Prostate gland (tissue), 2 donors: Measurements from ENCODE around the gene GOLGA8A. TPM values are rescaled to one million over a fixed set of nuclear protein-coding genes. Genes with fewer than 3 reads are reported as not detected.

Experiments
- DNase-seq: peaks from one replicate; pipeline ENCODE4 v3.0.0-alpha.2; 2019; ENCODE audit warnings: low spot score
- H3K27ac ChIP-seq, 2 donors: fragments of 200-600 bp; sonication (generic); 2 replicates each; pipeline ENCODE4 v1.5.1; 2017 to 2019
- H3K27me3 ChIP-seq: fragments of 200-600 bp; sonication (generic); replicated peaks from 2 replicates; pipeline ENCODE4 v1.5.1; 2019; ENCODE audit not compliant: insufficient read depth
- H3K36me3 ChIP-seq, 2 donors: fragments of 200-600 bp; sonication (generic); 1 replicate in 1 of 2; 2 replicates in 1 of 2; pipeline versions ENCODE4 v1.5.1 to v1.8.1; 2017 to 2019
- H3K4me1 ChIP-seq: fragments of 200-600 bp; sonication (generic); replicated peaks from 2 replicates; pipeline ENCODE4 v1.5.1; 2019
- H3K4me3 ChIP-seq, 2 donors: fragments of 200-600 bp; sonication (generic); 2 replicates each; pipeline ENCODE4 v1.5.1; 2017 to 2019
- H3K9me3 ChIP-seq: fragments of 200-600 bp; sonication (generic); 2 replicates; pipeline ENCODE4 v1.5.1; 2017
- POLR2A ChIP-seq: fragments of 450-650 bp; IDR thresholded peaks from one replicate; pipeline ENCODE4 v1.6.1; 2016; ENCODE audit warnings: antibody characterized with exemption, mild to moderate bottlenecking
- POLR2AphosphoS5 ChIP-seq: sonication (generic); formaldehyde crosslinking; IDR thresholded peaks from one replicate; pipeline ENCODE4 v1.6.1; 2017; ENCODE audit warnings: antibody characterized with exemption
- WGBS: methylation state at CpG from one replicate; pipeline ENCODE4 v1.1.5; 2018; 5-methylcytosine and 5-hydroxymethylcytosine counted together
- intact Hi-C: fragments of 100-400 bp; cut with DNase I; formaldehyde crosslinking; loops from one replicate; pipeline ENCODE4 v1.14.2; 2022
- total RNA-seq, 2 donors: library from RNA; depleted of rRNA; stranded (reverse); fragments of >200 nt; gene quantifications; one replicate each; pipeline ENCODE4 v1.1.0, GENCODE V29; 2016
- TF ChIP-seq, protein P1 (sequence below), 4 experiments: fragments of 200-600 bp in 2 of 4; fragments of 450-650 bp in 2 of 4; sonication (generic) in 2 of 4; IDR thresholded peaks; 1 replicate in 3 of 4; 2 replicates in 1 of 4; pipeline ENCODE4 v1.5.1; 2016 to 2019; ENCODE audit warnings: antibody characterized with exemption in 4 of 4, mild to moderate bottlenecking in 2 of 4, moderate library complexity in 2 of 4

GOLGA8A gene, protein sequence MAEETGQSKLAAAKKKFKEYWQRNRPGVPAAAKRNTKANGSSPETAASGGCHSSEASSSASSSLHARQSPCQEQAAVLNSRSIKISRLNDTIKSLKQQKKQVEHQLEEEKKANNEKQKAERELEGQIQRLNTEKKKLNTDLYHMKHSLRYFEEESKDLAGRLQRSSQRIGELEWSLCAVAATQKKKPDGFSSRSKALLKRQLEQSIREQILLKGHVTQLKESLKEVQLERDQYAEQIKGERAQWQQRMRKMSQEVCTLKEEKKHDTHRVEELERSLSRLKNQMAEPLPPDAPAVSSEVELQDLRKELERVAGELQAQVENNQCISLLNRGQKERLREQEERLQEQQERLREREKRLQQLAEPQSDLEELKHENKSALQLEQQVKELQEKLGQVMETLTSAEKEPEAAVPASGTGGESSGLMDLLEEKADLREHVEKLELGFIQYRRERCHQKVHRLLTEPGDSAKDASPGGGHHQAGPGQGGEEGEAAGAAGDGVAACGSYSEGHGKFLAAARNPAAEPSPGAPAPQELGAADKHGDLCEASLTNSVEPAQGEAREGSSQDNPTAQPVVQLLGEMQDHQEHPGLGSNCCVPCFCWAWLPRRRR
- 10 to 100 TPM; 24.5 to 63.7 TPM for total RNA-seq

GRCh38 chr15:34437687-34438086, at the start of gene GOLGA8A:
TSS of gene GOLGA8A (minus strand) at chr15:34437808. CDS start at chr15:34389691, 48,117 bp downstream.
- DNase-seq, result peak; percentile 55
- H3K27me3 ChIP-seq, result no peaks in the 10 kb centered on the region
- peak within 1 kb of the TSS; percentile 51 to 60 for H3K4me3 ChIP-seq
- H3K9me3 ChIP-seq, result no peaks in the 10 kb centered on the region
- 2% methylated on average over 27 of the region's 33 CpGs for WGBS
- TF ChIP-seq POLR2AphosphoS5, result peak; percentile 59
- TF ChIP-seq, protein P1, sequence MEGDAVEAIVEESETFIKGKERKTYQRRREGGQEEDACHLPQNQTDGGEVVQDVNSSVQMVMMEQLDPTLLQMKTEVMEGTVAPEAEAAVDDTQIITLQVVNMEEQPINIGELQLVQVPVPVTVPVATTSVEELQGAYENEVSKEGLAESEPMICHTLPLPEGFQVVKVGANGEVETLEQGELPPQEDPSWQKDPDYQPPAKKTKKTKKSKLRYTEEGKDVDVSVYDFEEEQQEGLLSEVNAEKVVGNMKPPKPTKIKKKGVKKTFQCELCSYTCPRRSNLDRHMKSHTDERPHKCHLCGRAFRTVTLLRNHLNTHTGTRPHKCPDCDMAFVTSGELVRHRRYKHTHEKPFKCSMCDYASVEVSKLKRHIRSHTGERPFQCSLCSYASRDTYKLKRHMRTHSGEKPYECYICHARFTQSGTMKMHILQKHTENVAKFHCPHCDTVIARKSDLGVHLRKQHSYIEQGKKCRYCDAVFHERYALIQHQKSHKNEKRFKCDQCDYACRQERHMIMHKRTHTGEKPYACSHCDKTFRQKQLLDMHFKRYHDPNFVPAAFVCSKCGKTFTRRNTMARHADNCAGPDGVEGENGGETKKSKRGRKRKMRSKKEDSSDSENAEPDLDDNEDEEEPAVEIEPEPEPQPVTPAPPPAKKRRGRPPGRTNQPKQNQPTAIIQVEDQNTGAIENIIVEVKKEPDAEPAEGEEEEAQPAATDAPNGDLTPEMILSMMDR (IDR thresholded peaks at IDR 0.05), result no peak
- H3K4me1 ChIP-seq, result no peaks in the 10 kb centered on the region
- intact Hi-C loops, result loop anchor here (5.0 kb wide), 1 partner anchor 100 kb away; the partner anchor contains the start of gene SLC12A6
- H3K36me3 ChIP-seq, result no peaks in the 10 kb centered on the region
- H3K27ac ChIP-seq, result peak within 1 kb of the TSS in 1 of 2 donors; percentile 42

DNA sequence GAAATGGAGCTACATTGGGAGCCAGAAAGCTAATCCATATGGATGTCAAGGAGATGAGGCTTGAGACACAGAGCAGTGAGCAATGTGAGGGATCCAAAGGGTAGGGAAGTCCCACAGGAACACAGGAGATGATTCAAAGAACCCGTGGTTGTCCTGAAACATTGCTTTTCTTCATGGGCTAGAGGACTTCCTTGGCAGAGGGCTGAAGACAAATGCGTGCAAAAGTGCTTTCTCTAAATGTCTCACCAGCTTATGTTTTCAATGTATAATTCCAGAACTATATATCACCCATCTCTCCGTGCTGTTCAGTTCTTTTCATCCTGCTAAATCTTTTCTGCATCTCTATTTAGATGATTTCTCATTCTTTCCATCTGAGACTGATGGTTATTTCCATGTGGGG, 46.0 kb upstream of the GOLGA8A start:
- TF ChIP-seq POLR2AphosphoS5 (no peak), POLR2A (no peak)
- TF ChIP-seq, protein P1 (IDR thresholded peaks at IDR 0.05), result no peak
- 86% methylated on average over 3 of the region's 3 CpGs for WGBS
- no peak for DNase-seq
- Histone ChIP-seq H3K27me3 (no peaks in the 10 kb centered on the region), H3K4me3 (no peak overlapping the region), H3K4me1 (no peaks in the 10 kb centered on the region), H3K27ac (no peak overlapping the region), H3K36me3 (no peaks in the 10 kb centered on the region), H3K9me3 (no peaks in the 10 kb centered on the region)
- intact Hi-C loops, result no loop called here

DNA sequence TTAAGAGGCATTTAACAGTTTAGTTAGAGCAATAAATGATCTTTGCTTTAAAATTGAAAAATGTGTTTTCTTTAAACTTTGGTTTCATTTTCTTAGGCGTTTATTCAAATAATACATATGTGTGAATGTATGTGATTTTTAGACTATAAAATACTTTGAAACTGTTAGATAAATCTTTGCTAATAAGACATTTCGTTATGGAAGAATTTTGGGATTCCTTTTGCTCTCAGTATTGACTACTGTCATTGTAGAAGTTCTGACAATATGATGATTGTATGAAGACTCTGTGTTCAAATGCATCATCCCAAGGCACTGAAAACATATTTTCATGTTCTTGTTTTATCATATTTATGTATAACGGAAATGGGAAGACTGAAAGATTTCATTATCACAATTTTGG, 43.8 kb upstream of the GOLGA8A start:
- Histone ChIP-seq H3K4me3 (no peak overlapping the region), H3K27ac (no peak overlapping the region), H3K27me3 (no peaks in the 10 kb centered on the region), H3K9me3 (no peaks in the 10 kb centered on the region), H3K36me3 (no peaks in the 10 kb centered on the region), H3K4me1 (no peaks in the 10 kb centered on the region)
- DNase-seq, result no peak
- intact Hi-C loops, result no loop called here
- 83% methylated on average over 3 of the region's 3 CpGs for WGBS
- TF ChIP-seq POLR2A (no peak), POLR2AphosphoS5 (no peak)
- TF ChIP-seq, protein P1 (IDR thresholded peaks at IDR 0.05), result no peak

GRCh38 chr15:34473840-34474239, 36.2 kb upstream of the GOLGA8A start:
- no peaks in the 10 kb centered on the region for H3K9me3 ChIP-seq
- TF ChIP-seq, protein P1 (IDR thresholded peaks at IDR 0.05), result no peak
- TF ChIP-seq POLR2AphosphoS5 (no peak), POLR2A (no peak)
- DNase-seq, result no peak
- no peaks in the 10 kb centered on the region for H3K36me3 ChIP-seq
- no peaks in the 10 kb centered on the region for H3K27me3 ChIP-seq
- no peaks in the 10 kb centered on the region for H3K4me1 ChIP-seq
- H3K4me3 ChIP-seq, result no peak overlapping the region
- intact Hi-C loops, result no loop called here
- WGBS, result 56% methylated on average over 1 of the region's 1 CpG
- no peak overlapping the region for H3K27ac ChIP-seq
